ENCODE measurements around the gene NKD1. TPM values are rescaled to one million over a fixed set of nuclear protein-coding genes. Genes with fewer than 3 reads are reported as not detected.

Gene NKD1
- total RNA-seq, 1 donor from 2014 or later: under 0.01 TPM

DNA sequence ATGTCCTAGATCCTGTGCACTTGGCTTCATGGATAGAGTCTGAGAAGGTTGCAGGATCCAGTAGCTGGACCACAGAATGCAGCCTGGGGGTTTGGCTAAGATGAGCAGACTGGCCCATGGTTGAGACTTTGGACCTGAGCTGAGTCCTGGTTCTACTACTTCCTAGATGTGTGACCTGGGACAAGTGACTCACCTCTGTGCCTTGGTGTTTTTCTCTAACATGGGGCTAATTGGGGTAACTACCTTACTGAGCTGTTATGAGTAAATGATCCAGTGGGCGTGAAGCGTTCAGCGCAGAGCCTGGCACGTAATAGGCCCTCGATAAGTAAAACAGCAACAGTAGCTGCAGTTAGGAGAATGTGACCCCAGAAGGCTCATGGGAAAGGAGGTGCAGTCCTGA is 94.2 kb downstream of the NKD1 start:
- FAIRE-seq (peak; percentile 7), DNase-seq (ENCODE audit: low read depth) (no peak)
- no peaks in the 10 kb centered on the region for H3K36me3 ChIP-seq (ENCODE audit: control insufficient read depth, insufficient read depth, low read length)
- H3K4me3 ChIP-seq (ENCODE audit: low read depth, low read length): no peak overlapping the region
- TF ChIP-seq, protein P1, sequence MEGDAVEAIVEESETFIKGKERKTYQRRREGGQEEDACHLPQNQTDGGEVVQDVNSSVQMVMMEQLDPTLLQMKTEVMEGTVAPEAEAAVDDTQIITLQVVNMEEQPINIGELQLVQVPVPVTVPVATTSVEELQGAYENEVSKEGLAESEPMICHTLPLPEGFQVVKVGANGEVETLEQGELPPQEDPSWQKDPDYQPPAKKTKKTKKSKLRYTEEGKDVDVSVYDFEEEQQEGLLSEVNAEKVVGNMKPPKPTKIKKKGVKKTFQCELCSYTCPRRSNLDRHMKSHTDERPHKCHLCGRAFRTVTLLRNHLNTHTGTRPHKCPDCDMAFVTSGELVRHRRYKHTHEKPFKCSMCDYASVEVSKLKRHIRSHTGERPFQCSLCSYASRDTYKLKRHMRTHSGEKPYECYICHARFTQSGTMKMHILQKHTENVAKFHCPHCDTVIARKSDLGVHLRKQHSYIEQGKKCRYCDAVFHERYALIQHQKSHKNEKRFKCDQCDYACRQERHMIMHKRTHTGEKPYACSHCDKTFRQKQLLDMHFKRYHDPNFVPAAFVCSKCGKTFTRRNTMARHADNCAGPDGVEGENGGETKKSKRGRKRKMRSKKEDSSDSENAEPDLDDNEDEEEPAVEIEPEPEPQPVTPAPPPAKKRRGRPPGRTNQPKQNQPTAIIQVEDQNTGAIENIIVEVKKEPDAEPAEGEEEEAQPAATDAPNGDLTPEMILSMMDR (IDR thresholded peaks at IDR 0.05; ENCODE audit: insufficient read depth, low read length, severe bottlenecking): no peak
- peaks cover 3% of the 10 kb centered on the region for H3K27me3 ChIP-seq (ENCODE audit: control insufficient read depth, insufficient read depth, low read length)

DNA sequence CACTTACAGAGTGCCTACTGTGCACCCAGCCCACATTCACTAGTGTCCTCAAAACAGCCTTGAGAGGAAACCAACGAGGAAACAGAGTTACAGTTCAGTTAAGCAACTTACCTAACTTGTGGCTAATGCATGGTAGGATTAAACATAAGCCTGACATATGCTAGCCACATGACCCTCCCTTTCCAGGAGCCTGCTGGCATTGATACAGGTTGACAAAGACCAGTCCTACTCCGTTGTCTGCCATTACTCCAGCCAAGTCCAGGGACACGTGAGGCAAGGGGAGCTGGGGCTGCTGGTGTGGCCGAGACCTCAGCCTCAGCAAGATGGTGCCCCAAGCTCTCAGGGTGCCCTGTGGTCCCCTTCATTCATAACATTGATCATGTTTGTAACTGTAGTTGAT is 95.0 kb downstream of the NKD1 start:
- H3K4me3 ChIP-seq (ENCODE audit: low read depth, low read length): no peak overlapping the region
- H3K36me3 ChIP-seq (ENCODE audit: control insufficient read depth, insufficient read depth, low read length): no peaks in the 10 kb centered on the region
- TF ChIP-seq, protein P1 (IDR thresholded peaks at IDR 0.05; ENCODE audit: insufficient read depth, low read length, severe bottlenecking): no peak
- FAIRE-seq (no peak), DNase-seq (ENCODE audit: low read depth) (no peak)
- H3K27me3 ChIP-seq (ENCODE audit: control insufficient read depth, insufficient read depth, low read length): peaks cover 3% of the 10 kb centered on the region

DNA sequence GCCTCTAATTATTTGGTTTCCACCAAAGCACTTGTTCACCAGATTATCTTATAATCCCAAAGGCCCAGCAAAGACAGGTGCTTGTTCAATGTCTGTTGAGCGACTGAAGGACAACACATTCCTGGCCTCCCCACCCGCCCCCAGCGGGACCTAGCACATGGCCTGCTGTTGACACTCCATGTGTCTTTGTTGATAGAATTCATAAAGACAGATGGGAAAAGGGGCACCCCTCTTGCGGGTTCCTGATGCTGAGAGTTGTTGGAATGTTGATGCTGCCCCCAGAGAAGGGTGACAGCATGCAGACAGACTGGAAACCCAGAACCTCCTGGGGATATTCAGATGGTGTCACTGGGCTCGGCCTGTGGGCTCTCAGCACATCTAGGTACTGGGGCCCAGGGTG is 96.0 kb downstream of the NKD1 start:
- TF ChIP-seq, protein P1 (IDR thresholded peaks at IDR 0.05; ENCODE audit: insufficient read depth, low read length, severe bottlenecking): no peak
- no peak overlapping the region for H3K4me3 ChIP-seq (ENCODE audit: low read depth, low read length)
- DNase-seq (ENCODE audit: low read depth) (no peak), FAIRE-seq (no peak)
- H3K36me3 ChIP-seq (ENCODE audit: control insufficient read depth, insufficient read depth, low read length): no peaks in the 10 kb centered on the region
- H3K27me3 ChIP-seq (ENCODE audit: control insufficient read depth, insufficient read depth, low read length): peaks cover 3% of the 10 kb centered on the region

DNA sequence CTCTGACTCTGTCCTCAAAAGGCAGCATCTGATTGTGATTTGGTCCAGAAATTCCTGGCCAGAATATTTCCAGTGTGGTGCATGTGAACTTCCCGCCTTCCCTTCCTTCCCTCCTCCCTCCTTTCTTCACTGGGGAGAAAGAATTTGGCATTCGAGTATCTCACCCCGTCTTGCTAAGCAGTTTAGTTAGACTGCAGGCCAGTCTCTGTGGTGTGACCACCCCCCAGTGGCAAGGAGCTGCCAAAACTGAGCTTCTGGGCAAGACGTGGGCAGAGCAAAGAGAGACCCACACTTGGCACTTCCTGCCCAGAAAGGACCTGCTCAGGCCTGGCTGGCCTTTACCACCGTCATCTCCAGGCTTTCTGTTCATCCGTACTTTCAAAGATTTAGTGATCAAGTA is 96.5 kb downstream of the NKD1 start:
- TF ChIP-seq, protein P1 (IDR thresholded peaks at IDR 0.05; ENCODE audit: insufficient read depth, low read length, severe bottlenecking): peak; percentile 44
- FAIRE-seq (peak; percentile 66), DNase-seq (ENCODE audit: low read depth) (peak; percentile 29)
- Histone ChIP-seq H3K4me3 (ENCODE audit: low read depth, low read length) (no peak overlapping the region), H3K36me3 (ENCODE audit: control insufficient read depth, insufficient read depth, low read length) (no peaks in the 10 kb centered on the region), H3K27me3 (ENCODE audit: control insufficient read depth, insufficient read depth, low read length) (peaks cover 3% of the 10 kb centered on the region)

DNA sequence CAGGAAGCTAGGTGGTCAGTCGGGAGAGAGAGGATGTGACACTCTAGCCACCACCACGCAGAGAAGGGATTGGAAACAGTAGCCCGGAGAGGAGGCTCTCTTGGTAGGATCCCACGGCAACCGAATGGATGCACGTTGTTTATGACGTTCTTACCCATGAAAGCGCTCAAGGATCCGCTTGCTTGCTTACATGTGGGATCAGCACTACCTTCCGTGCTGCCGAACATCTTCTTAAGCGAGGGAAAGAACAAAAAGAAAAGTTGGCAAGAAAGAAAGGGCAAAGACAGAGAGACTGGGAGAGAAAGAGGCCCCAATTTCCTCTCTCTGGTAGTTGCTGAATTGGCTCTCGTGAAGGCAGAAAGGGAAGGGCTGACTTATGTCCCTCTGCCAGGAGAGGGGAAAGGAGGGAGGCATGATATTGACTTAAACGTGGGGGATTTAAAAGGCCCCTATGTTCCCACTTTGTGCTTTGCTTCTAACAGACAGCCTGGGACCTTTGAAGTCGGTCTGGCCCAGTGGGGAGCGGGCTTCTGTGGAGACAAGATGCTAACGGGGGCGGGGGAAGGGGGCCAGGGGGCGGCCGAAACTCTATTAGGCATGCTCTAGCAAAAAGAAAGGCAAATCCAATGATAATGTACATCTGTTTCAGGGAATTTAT is 97.5 kb downstream of the NKD1 start:
- FAIRE-seq (no peak), DNase-seq (ENCODE audit: low read depth) (no peak)
- TF ChIP-seq, protein P1 (IDR thresholded peaks at IDR 0.05; ENCODE audit: insufficient read depth, low read length, severe bottlenecking): no peak
- Histone ChIP-seq H3K36me3 (ENCODE audit: control insufficient read depth, insufficient read depth, low read length) (no peaks in the 10 kb centered on the region), H3K27me3 (ENCODE audit: control insufficient read depth, insufficient read depth, low read length) (peaks cover 3% of the 10 kb centered on the region), H3K4me3 (ENCODE audit: low read depth, low read length) (no peak overlapping the region)

DNA sequence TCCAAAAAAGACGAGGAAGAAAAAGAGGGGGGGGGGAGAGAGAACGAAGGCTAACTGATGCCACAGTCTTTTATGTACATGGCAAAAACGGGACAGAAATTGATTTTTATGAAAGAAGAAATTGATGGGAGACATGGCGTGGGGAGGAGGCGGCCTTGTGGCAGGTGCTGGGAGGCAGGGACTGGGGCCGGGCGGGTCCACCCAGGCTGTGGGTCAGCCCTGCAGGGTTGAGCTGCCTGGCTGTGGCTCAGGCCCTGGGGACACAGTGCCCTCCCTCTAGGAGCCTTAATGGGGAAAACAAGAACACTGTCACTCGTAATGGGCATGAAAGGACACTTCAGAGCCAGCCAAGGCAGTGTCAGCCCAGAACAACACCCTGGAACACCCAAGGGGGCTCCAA is 98.1 kb downstream of the NKD1 start:
- DNase-seq (ENCODE audit: low read depth) (no peak), FAIRE-seq (no peak)
- Histone ChIP-seq H3K4me3 (ENCODE audit: low read depth, low read length) (no peak overlapping the region), H3K36me3 (ENCODE audit: control insufficient read depth, insufficient read depth, low read length) (no peaks in the 10 kb centered on the region), H3K27me3 (ENCODE audit: control insufficient read depth, insufficient read depth, low read length) (peaks cover 3% of the 10 kb centered on the region)
- TF ChIP-seq, protein P1 (IDR thresholded peaks at IDR 0.05; ENCODE audit: insufficient read depth, low read length, severe bottlenecking): no peak

All from bronchial epithelial cell (primary cell).